Measurements from ENCODE around the gene GRM2. TPM values are rescaled to one million over a fixed set of nuclear protein-coding genes. Genes with fewer than 3 reads are reported as not detected.

The GRM2 gene
- total RNA-seq, 4 donors from 2014 or later = 0.17 TPM; not detected in 3

- TF ChIP-seq CTCF (IDR thresholded peaks at IDR 0.05; ENCODE audit: low read depth) = no peak
Observed at GRCh38 chr3:51712511-51712931, 5.7 kb downstream of the GRM2 start.

DNA sequence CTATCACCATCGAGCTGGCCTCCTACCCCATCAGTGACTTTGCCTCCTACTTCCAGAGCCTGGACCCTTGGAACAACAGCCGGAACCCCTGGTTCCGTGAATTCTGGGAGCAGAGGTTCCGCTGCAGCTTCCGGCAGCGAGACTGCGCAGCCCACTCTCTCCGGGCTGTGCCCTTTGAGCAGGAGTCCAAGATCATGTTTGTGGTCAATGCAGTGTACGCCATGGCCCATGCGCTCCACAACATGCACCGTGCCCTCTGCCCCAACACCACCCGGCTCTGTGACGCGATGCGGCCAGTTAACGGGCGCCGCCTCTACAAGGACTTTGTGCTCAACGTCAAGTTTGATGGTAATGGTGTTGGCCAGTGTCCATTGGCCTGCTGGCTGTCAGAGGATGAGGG is 6.1 kb downstream of the GRM2 start:
- TF ChIP-seq CTCF (IDR thresholded peaks at IDR 0.05; ENCODE audit: low read depth) = no peak

GRCh38 chr3:51715231-51715976 is 8.5 kb downstream of the GRM2 start:
- TF ChIP-seq CTCF (IDR thresholded peaks at IDR 0.05; ENCODE audit: low read depth) = no peak

DNA sequence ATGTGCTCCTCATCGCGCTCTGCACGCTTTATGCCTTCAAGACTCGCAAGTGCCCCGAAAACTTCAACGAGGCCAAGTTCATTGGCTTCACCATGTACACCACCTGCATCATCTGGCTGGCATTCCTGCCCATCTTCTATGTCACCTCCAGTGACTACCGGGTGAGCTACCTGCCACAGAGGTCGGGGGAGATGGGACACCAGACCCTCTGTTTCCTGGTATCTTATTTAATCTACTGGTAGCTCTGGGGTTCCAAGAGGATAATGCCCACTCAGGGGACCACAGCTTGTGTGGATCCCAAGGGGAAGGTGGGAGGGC is 9.1 kb downstream of the GRM2 start:
- no peak for TF ChIP-seq CTCF (IDR thresholded peaks at IDR 0.05; ENCODE audit: low read depth)

GRCh38 chr3:51716805-51717204 is 9.9 kb downstream of the GRM2 start:
- no peak for TF ChIP-seq CTCF (IDR thresholded peaks at IDR 0.05; ENCODE audit: low read depth)

- no peak for TF ChIP-seq CTCF (IDR thresholded peaks at IDR 0.05; ENCODE audit: low read depth)
Observed at GRCh38 chr3:51717446-51717845, 10.6 kb downstream of the GRM2 start.

DNA sequence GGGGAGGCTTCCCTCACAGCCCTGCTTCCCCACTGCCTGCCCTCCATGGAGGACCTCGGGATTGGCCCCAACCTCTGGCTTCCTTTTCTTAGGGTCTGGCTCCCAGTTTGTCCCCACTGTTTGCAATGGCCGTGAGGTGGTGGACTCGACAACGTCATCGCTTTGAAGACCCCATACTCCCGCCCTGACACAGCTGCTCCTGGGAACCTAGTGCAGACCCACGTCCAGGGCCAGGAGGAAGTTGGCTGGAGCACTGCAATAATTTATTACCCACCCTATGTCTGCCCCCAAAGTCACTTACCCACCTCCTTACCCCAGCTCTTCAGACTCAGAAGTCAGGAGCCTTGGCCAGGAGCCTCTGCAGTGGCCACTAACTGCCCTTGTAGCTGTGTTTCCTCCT is 11.1 kb downstream of the GRM2 start:
- no peak for TF ChIP-seq CTCF (IDR thresholded peaks at IDR 0.05; ENCODE audit: low read depth)

Measured in subcutaneous adipose tissue (tissue), 4 donors.